GM13976 (cell line): ENCODE results near the gene ITGB1BP2.
"Not testable (repeated sequence)": the region's sequence is repeated elsewhere in the genome, so short reads cannot be mapped to it uniquely, and the experiment has no call there.

Experiments used
- DNase-seq: peaks from one replicate; pipeline ENCODE4 v3.0.0; 2012; ENCODE audit warnings: low spot score
- CTCF ChIP-seq: IDR thresholded peaks from 2 replicates; pipeline ENCODE4 v1.5.1; 2012; ENCODE audit warnings: borderline replicate concordance, mild to moderate bottlenecking; ENCODE audit not compliant: insufficient read depth; ENCODE audit errors: extremely low read depth, missing control alignments, control extremely low read depth
- in situ Hi-C: fragments of 300-500 bp; cut with MboI; formaldehyde crosslinking; loops from one replicate; pipeline ENCODE4 v1.12.0; 2022; ENCODE audit warnings: low sequenced_read_pairs, mixed read lengths, inconsistent platforms; ENCODE audit not compliant: unreplicated experiment

The ITGB1BP2 gene

GRCh38 chrX:71269801-71270395 is 31.7 kb upstream of the ITGB1BP2 start:
- in situ Hi-C loops = no loop called here

GRCh38 chrX:71272313-71272712 is 29.2 kb upstream of the ITGB1BP2 start:
- DNase-seq, in situ Hi-C loops: not testable (repeated sequence)

More at GRCh38 chrX:71269801-71270395, 31.7 kb upstream of the ITGB1BP2 start:
- no peak for DNase-seq
- no peak for TF ChIP-seq CTCF

- in situ Hi-C loops, DNase-seq: not testable (repeated sequence)
These were observed 20.2 kb upstream of the ITGB1BP2 start for GRCh38 chrX:71281300-71281699.

GRCh38 chrX:71282514-71283402 is 18.8 kb upstream of the ITGB1BP2 start:
- TF ChIP-seq CTCF = no peak

GRCh38 chrX:71283403-71284143 is 18.0 kb upstream of the ITGB1BP2 start, which contains the start of gene NONO:
Gene NONO (plus strand): TSS chrX:71283635. CDS start chrX:71290638, 7,003 bp downstream.
- no peak for TF ChIP-seq CTCF
- in situ Hi-C loops = no loop called here
- peak; percentile 86 for DNase-seq

More at GRCh38 chrX:71282514-71283402, 18.8 kb upstream of the ITGB1BP2 start:
- peak; percentile 39 for DNase-seq
- in situ Hi-C loops = no loop called here

- in situ Hi-C loops = no loop called here
- no peak for DNase-seq
- no peak for TF ChIP-seq CTCF
These were observed 15.6 kb upstream of the ITGB1BP2 start for GRCh38 chrX:71285929-71286328.

GRCh38 chrX:71291381-71291780 is 10.2 kb upstream of the ITGB1BP2 start:
- no peak for DNase-seq
- in situ Hi-C loops = no loop called here
- no peak for TF ChIP-seq CTCF
